ENCODE results near the gene SCUBE1.
A peak's percentile ranks its signal among the peaks of the same experiment; 100 is the strongest.

SCUBE1 gene

DNA sequence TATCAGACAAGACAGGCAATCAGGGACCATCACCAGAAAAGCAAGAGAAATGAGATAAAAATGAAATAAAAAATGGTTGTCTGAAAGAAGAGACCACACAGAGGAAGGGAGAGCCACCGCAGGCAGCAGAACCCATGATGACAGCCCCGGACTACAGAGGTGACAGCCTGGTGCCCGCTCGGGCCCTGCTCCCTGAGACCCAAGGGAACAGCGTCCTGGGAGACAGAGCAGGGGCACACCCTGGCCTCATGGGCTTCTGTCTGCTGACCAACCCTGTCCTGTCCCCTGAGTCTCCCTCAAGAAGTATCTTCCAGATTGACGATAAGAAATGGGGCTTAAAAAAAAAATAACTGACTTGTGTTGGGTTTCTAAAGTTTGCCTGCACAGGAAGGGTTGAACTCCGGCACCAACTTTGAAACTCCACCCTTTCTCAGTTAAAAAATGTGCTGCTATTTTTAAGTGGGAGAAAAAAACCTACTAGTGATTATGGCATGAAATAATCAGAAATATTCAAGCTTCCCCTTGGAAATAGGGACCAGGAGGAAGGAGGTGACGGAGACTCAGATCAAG, 86.1 kb downstream of the SCUBE1 start:
- DNase-seq, result no peak

DNA sequence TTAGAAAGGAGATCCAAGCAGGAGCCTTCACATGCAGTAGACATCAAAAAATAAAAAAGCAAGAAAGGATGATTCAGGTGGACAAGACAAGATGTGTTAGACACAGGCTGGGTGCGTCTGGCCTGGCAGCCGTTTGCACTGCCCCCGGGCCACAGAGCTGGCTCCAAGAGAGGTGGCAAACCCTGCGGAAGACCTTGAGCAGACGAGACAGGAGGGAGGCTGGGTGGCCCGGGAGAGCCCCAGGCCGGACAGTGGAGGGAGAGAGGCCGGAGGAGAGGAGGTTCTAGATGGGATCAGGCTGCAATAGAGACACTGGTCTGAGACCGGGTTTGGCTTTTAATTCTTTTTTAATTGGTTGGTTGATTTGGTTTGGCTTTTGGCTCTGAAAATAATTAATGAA, 86.6 kb downstream of the SCUBE1 start:
- no peak for DNase-seq

- DNase-seq, result no peak
Observed at GRCh38 chr22:43255299-43255698, 87.9 kb downstream of the SCUBE1 start.

DNA sequence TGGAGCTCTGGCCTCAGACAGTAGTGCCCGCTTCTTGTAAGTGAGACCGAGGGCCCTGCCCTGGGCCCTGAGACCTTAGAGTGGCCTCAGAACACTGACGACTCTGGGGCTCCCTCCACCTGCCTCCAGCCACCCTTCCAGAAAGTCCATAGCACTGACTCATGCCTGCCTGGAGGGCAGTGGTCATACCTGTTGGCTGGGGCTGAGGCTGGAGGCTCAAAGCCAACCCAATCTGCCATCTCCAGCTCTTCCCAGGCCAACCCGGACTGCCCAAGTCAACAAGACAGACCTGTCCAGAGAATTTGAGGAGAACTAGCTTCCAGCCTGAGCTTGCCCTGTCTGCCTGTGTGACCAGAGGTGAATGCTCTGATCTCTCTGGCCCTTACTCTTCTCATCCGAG, 89.3 kb downstream of the SCUBE1 start:
- no peak for DNase-seq

DNA sequence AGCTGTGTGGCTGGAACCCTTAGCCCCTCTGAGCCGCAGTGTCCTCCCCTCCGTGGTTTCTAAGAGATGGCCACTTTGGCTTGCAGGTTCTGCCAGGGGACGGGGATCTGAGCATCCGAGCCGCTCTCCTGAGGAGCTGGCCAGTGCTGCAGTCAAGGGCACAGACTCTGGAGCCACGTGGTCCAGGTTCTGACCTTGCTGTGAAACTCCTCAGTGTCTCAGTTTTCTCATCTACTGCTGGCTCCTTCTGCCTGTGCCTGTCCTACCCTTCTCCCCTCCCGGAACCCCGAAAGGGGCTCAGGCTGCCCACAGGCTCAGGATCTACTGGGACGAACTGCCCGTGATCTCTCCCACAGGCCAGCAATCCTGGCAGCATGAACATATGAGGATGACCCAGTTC, 90.9 kb downstream of the SCUBE1 start:
- DNase-seq, result no peak

- DNase-seq, result no peak
Observed at GRCh38 chr22:43249789-43250471, 93.2 kb downstream of the SCUBE1 start.

DNA sequence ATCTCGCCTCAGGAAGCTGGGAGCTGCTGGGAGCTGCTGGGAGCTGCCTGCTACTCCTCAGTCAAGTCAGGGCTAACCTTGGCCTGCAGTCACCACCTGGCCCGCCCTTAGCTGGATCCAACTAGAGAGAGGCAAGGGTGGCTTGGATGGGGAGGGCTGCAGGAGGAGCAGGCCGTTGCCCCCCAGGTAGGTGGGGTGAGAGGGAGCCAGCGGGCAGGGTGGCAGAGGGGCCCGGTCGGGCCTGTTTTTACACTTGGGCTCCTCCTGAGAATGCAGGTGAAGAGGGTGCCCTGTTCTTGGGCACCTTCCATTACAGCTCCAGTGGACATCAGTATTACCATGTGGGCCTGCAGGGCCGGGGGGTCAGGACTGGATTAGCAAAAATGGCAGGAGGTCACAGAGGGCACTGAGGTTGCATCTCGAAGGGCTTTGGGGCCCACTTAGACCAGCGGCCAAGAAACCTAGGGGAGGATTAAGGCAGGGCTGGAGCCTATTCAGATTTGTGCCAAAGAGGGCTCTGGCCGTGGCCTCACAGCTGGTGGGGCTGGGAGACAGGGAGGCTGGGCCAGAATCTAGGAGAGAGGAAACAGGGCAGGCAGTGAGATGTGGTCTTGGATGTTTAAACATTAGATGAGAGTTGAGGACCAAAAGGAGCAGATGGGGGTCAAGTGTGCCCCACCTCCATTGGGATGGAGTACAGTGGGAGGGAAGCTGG, 95.5 kb downstream of the SCUBE1 start:
- no peak for DNase-seq

DNA sequence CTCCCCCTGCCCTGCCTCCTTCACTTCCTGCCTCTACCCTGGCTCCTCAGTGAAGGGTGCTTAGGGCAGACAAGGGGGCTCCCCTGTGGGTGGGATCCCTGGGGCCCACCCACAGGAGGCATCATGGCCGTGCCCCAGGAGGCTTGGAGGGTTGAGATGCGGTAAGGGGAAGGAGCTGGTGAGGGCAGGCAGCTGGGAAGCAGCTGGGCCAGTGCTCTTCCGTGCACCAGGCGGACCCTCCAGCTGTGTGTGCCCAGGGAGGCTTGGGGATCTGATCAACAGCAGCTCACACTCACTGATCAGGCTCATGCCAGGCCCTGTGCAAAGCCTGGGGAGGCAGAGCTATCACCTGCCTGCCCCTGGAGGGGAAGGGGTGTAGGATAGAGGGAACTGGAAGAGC, 97.0 kb downstream of the SCUBE1 start:
- DNase-seq, result no peak

DNA sequence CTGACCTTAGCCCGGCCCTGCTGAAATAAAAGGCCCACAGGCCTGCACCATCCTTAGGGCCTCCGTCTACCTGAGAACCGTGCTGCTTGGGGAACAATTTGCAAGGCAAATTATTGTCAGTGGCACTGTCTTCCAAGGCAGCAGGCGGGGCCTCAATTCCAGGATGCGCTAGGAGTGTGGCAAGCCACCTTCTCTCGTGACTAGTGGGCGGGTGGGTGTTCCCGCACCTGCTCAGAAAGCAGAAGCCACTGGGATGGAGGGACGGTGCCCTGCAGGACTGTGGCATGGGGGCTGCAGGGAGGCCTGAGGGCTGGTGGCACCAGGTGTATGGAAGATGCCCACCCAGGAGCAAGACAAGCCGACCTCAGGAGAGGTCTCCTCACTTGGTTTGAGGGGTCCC, 97.5 kb downstream of the SCUBE1 start:
- no peak for DNase-seq

- no peak for DNase-seq
Observed at GRCh38 chr22:43244803-43245527, 98.2 kb downstream of the SCUBE1 start.

DNA sequence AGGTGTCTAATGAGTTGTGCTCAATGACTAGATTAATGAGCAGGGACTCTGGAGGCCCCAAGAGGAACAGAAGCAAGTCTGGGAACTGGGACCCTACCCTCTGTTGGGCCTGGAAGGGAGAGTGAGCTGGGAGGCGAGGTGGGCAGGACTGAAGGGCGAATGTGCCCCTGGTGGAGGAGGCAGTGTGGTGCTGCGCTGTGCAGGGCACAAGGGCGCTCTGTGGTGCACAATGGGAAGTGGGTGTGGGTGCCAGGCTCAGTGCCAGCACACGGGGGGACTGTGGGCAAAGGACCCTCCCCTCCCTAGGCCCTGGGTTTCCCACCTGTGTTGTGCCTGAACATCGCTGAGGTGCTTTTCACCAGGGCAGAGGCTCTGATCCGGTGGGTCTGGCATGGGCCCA, 98.8 kb downstream of the SCUBE1 start:
- DNase-seq, result no peak

- no peak for DNase-seq
Observed at GRCh38 chr22:43243324-43243723, 99.8 kb downstream of the SCUBE1 start.

- no peak for DNase-seq
Observed at GRCh38 chr22:43242627-43243026, 100.5 kb downstream of the SCUBE1 start.

- no peak for DNase-seq
Observed at GRCh38 chr22:43241699-43242386, 101.3 kb downstream of the SCUBE1 start.

- DNase-seq, result no peak
Observed at GRCh38 chr22:43241138-43241597, 102.0 kb downstream of the SCUBE1 start.

DNA sequence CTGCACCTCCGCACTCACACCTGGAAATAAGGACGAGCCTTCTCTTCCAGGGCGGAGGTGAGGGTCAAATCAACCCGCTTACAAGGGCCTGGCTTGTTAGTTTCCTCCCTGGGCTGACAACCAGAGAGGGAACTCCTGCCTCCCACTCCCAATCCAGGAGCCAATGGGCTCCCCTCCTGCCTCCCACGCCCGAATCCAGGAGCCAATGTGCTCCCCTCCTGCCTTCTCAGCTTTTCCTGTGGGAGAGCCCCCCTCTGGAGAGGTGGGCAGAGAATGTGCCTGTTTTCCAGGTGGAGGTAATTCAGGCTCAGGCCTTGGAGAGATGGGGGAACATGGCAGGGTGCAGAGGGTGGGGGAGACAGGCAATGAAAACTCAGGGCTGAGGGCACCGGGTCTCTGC, 102.6 kb downstream of the SCUBE1 start:
- DNase-seq, result no peak

GRCh38 chr22:43239956-43240355, 103.2 kb downstream of the SCUBE1 start:
- DNase-seq, result no peak

DNA sequence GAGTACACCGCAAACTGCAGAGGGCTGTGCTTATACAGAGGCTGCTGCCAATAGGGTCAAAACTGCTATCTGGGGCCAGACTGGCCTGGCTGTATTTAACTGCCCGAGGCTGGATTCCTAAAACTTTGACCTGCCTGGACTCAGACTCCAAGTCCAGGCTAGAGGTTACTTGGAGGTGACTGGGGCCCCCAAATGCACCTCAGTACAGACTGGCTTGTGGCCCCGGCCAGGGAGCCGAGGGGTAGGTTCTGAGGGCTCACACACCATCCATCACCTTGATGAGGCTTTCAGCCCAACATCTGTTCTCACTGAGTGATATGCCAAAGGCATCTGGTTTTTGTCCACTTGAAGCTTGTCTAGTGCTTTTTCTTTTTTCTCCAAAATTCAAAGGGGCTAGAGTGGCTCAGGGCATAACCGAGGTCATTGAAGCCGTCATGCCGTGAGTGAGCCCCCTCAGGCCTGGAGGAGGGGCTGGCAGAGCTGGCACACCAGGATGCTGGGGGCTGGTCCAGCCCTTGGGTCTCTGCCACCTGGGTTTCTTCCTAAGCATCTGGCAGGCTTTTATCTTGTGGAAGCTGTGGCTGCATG, 103.9 kb downstream of the SCUBE1 start:
- no peak for DNase-seq

DNA sequence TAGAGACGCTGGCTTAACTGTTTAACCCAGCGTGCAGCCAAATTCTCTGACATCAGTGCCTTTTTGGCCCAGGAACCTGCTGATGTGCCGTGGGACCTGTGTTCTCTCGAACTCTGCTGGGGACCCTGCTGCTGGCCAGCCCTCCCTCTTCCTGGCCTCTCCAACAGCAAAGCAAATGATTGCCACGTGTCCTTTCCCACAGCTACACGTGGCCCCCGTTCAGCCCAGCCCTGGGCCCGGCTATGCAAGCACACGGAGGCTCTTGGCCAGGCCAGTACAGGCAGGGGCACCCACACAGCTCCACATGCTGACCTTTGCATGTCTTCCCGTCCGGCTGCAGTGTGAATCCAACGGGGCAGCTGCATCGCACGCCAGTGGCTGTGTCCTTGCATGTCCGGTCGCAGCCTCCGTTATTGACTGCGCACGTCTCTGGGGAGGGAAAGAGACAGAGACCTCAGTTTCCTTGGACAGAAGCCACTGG, 104.6 kb downstream of the SCUBE1 start:
- no peak for DNase-seq

DNA sequence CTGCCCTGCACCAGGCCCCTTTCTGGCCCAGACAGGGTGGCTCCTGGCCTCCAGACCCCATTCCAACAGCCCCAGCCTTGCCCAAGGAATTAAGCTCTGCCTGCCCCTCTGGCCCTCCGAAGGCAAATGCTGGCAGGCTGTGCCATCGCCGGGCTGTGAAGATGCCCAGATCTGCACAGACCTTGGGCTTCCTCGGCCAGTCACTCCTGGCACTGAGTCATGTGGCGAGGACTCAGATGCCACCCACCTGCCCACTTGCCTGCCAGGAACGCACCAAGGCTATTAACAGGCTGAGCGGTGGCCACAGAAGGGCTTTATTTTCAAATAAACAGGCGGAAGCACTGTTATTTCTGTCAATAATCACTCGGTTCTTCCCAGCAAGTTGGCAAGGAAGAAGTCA, 105.9 kb downstream of the SCUBE1 start:
- DNase-seq, result peak in 5 of 14 donors; percentile 5 to 74 (median 23)

DNA sequence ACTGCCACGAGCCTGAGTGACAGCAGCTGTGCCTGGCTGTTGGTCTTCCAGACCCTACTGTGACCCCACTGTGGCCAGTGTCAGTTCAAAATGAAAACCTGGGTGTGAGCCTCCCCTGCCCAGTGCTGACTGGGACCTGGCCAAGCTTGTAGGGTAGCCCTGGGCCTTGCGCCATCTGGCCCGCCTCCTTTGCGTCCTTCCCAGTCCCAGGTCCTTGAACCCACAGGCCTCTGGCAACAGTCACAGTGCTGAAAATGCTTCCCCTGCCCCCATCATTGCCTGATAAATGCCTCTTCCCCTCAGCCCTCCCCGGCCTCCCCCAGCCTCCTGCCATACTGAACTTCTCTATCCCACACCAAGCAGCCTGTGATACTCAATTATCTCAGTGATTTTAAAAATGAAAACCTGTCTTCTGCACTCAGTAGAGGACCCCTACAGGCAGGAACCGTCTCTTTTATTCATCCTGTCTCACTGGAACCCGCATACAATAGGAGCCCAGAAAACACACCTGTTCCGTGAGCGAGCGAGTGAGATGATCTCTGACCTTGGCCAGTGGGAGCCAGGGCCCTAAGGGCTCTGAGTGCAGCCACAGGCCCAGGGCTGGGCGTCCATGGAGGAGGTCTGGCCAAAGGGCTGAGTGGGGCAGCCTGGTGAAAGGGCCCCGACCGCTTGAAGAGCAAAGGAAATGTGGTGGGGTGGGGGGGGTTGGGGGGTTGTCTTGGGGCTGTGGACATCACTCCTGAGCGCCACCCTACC, 106.6 kb downstream of the SCUBE1 start:
- DNase-seq, result peak in 6 of 14 donors; percentile 9 to 80 (median 18)
